HG02678 (cell line): Measurements from ENCODE around the gene OSM.
"Not testable (repeated sequence)": the region's sequence is repeated elsewhere in the genome, so short reads cannot be mapped to it uniquely, and the experiment has no call there.

Experiments used
- ATAC-seq: cut with Tn5 transposase; IDR thresholded peaks from one replicate; pipeline ENCODE4 v1.9.1; 2021; ENCODE audit warnings: mild to moderate bottlenecking, moderate library complexity; ENCODE audit not compliant: unreplicated experiment

The OSM gene

DNA sequence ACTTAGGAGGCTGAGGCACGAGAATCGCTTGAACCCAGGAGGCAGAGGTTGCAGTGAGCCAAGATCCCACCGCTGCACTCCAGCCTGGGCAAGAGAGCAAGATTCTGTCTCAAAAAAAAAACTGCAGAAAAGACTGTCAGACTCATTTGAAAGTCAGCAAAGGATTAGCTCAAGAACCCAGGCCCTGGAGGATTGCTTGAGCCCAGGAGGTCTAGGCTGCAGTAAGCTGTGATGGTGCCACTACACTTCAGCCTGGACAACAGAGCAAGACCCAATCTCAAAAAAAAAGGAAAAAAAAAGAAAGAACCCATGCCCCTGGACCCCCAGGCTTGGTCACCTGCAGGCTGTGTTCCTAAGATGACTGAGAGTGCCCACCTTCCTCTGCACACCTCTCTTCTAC is 36.3 kb downstream of the OSM start:
- no peak for ATAC-seq

DNA sequence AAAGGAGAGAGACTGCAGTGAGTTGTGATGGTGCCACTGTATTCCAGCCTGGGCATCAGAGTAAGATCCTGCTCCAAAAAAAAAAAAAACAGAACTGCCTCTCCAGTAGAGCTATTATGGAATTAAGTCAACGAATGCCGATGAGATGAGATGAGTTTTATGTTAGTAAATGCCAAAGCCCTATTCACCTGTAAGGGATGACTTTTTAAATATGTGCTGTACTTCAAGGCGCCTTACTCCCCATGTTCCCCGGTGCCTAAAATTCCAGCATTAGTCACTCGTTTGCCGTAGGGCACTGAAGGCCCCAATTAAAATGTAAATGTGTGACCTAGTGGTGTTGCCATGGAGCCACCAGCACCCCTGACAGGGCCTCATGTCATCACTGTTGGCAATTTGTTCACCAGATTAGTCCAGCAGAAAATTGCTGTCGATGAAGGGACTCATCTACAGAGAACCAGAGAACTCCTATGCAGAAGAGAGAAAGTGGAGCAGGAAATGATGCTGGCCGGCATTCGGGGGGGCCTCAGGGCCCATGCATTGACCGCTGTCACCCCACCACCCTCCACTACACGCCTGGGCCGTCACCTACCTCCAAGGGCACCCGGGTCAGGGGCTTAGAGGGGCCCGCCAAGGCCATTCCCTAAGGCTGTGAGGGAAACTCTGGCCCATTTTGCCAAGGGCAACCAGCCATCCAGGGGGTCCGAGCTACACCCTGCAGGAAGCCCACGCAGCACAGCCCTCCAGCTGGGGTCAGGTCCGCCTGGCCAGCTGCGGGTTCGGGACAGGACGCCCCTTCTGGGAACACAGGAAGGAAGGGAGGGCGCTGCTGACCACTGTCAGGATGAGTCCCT is 37.9 kb downstream of the OSM start:
- ATAC-seq: no peak

GRCh38 chr22:30227438-30228228 is 39.0 kb downstream of the OSM start:
- no peak for ATAC-seq

- ATAC-seq: no peak
These were observed 40.3 kb downstream of the OSM start for GRCh38 chr22:30226192-30226832.

DNA sequence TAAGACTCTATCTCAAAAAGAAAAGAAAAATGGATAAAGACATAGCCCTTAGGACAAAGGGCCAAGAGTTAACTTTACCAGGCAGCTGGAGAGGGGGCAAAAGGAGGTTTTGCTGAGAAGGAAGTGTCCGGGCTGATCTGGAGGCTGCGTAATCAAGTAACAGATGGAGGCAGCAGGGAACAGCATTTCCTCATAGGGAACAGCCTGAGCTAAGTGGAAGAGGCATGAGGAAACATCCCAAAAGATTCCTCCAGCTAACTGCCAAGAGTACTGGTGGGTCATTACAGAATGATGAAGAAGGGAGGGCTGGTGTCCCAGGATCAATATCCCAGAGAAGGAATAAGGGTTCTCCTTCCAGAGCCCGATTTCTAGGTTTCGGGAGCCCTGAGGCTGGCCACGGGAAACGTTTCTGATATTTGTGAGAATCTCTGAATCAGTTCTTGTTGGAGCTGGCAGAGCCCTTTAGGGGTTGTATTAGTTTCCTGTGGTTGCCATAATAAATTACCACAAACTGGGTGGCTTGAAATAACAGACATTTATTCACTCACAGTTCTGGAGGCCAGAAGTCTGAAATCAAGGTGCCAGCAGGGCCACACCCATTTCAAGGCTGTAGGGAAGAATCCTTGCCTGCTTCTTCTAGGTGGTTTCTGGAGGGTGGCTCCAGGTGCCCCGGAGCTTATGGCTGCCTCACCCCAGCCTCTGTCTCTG is 41.3 kb downstream of the OSM start:
- no peak for ATAC-seq

- no peak for ATAC-seq
These were observed 42.3 kb downstream of the OSM start for GRCh38 chr22:30224161-30224857.

DNA sequence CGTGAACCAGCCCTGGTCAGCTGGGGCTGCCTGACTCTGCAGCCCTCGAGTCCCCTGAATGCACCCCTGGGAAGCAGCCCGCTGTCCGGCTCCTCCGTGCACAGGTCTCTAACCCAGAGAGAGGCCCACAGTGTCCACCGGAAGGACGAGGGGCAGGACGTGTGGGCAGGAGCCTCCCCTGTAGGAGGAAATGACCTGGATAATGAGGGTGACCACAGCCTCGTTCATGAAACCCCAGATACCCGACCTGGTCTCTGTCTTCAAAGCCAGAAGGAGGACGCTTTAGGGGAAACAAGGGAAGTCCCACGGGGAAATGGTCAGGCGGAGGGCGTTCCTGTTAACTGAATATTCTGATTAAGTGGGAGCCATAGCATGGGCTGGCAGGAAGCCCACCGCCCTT is 43.3 kb downstream of the OSM start:
- ATAC-seq: no peak

GRCh38 chr22:30222321-30222720 is 44.3 kb downstream of the OSM start:
- no peak for ATAC-seq

DNA sequence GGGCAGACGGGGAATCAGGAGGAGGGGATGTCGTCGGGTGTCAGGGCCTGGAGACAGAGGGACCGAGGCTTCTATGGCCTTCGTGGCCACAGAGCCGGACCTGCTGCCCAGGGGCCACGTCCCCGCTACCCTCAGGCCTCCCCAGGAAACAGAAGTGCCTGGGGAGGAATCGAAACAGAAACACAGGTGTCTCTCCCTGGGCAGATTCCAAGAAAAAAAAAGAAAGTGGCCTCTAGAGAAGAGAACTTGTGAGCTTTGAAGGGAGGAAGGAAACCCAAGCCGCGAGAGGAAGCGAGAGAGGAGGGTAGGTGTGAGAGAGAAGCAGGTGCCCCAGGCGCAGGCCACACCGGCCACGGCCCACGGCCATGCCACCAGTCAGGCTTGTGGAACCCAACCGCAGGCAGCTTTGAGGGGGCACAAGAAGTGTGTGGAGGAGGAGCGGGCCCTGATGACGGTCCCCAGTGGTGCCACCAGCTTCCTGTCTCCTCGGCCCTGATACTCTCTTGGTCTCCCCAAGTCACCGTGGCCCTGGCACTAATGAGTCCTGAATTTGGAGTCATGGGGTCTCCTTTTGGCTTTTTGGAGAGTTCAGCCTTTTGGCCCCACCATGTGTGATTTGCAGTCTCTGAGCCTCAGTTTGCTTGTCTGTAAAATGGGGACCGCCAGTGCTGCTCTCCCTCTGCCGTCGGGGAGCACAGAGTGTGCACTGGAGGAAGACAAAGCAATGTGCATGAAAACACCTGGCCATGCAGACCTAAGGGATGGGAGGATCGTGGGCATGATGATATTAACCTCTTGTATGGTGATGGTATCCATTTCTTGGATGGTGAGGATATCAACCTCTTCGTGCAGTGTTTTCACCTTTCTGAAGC is 45.3 kb downstream of the OSM start:
- ATAC-seq: no peak

DNA sequence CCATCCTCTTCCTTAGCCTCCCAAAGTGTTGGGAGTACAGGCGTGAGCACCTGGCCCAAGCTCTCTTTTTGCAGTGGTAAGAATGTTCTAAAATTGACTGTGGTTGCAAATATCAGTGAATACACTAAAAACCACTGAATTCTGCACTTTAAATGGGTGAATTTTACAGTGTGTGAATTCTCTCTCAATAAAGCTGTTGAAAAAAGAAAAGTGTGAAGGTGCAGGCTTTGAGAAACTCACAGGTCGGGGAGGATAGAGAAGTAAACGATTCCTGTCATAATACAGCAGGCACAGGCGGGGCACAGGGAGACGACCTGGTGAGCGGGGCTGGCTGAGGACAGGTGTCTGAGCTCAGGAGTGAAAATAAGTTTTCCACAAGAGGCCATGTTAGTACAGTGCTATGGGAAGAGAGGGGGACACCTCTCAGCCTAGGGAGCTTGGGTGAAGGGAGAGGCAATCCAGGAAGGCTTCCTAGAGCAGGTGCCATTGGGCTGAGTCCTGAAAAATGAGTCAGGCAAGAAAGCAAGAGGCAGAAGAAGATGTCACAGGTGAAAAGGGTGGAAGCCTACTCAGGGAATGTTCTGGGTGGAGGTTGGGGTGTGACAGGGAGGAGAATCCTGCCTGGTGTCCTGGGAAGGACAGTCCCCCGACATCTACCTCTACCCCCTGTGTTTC is 46.2 kb downstream of the OSM start:
- no peak for ATAC-seq

GRCh38 chr22:30219668-30220278 is 46.9 kb downstream of the OSM start:
- ATAC-seq: no peak

DNA sequence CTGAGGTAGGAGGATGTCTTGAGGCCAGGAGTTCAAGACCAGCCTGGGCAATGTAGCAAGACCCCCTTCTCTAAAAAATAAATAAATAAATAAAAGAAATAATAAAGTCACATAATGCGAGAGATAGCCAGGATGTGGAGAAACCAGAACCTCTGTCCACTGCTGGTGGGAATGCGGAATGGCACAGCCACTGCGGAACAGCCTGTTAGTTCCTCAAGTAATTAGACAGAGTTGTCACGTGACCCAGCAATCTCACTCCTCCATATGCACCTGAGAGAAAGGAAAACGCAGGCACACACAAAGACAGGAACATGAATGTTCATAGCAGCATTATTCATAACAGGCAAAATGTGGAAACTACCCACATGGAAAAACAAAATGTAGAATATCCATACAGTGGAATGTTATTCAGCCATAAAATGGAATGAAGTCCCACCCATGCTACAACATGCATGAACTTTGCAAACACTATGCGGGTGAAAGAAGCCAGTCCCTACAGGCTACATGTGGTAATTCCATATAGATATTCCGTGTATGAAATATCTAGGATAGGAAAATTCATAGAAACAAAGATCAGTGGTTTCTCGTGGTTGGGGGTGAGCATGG is 47.5 kb downstream of the OSM start:
- no peak for ATAC-seq

GRCh38 chr22:30217698-30218560 is 48.7 kb downstream of the OSM start:
- ATAC-seq: no peak

GRCh38 chr22:30216710-30217109 is 49.9 kb downstream of the OSM start:
- no peak for ATAC-seq

DNA sequence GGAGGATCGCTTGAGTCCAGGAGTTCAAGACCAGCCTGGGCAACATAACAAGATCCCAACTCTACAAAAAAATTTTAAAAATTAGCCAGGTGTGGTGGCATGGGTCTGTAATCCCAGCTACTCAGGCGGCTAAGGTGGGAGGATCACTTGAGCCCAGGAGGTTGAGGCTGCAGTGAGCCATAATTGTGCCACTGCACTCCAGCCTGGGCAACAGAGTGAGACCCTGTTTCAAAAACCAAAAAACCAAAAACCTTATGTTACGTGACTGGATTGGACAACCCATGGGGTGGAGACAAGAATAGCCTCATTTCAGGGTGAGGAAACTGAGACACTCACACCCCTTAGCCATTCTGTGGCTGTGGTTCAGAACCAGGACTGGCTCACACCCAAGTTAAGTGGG is 50.4 kb downstream of the OSM start:
- ATAC-seq: not testable (repeated sequence)

- ATAC-seq: no peak
These were observed 51.8 kb downstream of the OSM start for GRCh38 chr22:30214703-30215407.
